GM23338 (cell line): ENCODE measurements around the gene DNAL4. TPM values are rescaled to one million over a fixed set of nuclear protein-coding genes. Genes with fewer than 3 reads are reported as not detected.

Source experiments
- ATAC-seq: fragments of 200-7000 bp; cut with Tn5 transposase; 3 replicates; pipeline ENCODE4 v1.9.1; 2020
- DNase-seq: peaks from one replicate; pipeline ENCODE4 v3.0.0-alpha.2; 2015; ENCODE audit warnings: low spot score
- H2AFZ ChIP-seq: fragments of 200-600 bp; sonication (generic); 2 replicates; pipeline ENCODE4 v1.8.0; 2016; ENCODE audit warnings: antibody characterized with exemption, mild to moderate bottlenecking, moderate library complexity
- H3F3A ChIP-seq: fragments of 200-600 bp; sonication (generic); replicated peaks from 2 replicates; pipeline ENCODE4 v1.8.0; 2017; ENCODE audit warnings: antibody characterized with exemption, mixed run types, low read depth
- H3K27ac ChIP-seq: fragments of 200-600 bp; sonication (generic); 2 replicates; pipeline ENCODE4 v1.6.1; 2016; ENCODE audit warnings: low read depth
- H3K27me3 ChIP-seq: fragments of 200-600 bp; sonication (generic); 2 replicates; pipeline ENCODE4 v1.8.0; 2016; ENCODE audit warnings: mild to moderate bottlenecking, mixed run types, moderate library complexity; ENCODE audit not compliant: insufficient read depth
- H3K36me3 ChIP-seq: fragments of 200-600 bp; sonication (generic); 2 replicates; pipeline ENCODE4 v1.8.0; 2016; ENCODE audit warnings: mild to moderate bottlenecking; ENCODE audit not compliant: insufficient read depth
- H3K4me1 ChIP-seq: fragments of 200-600 bp; sonication (generic); 2 replicates; pipeline ENCODE4 v1.8.0; 2016; ENCODE audit warnings: mild to moderate bottlenecking, moderate library complexity; ENCODE audit not compliant: insufficient read depth
- H3K4me2 ChIP-seq: fragments of 200-600 bp; sonication (generic); 2 replicates; pipeline ENCODE4 v1.7.1; 2017; ENCODE audit warnings: mixed run types
- H3K4me3 ChIP-seq: fragments of 200-600 bp; sonication (generic); 2 replicates; pipeline ENCODE4 v1.6.1; 2016; ENCODE audit warnings: mixed run types
- H3K79me2 ChIP-seq: fragments of 200-600 bp; sonication (generic); replicated peaks from 2 replicates; pipeline ENCODE4 v1.8.0; 2017; ENCODE audit warnings: mild to moderate bottlenecking; ENCODE audit not compliant: insufficient read depth
- H3K9me2 ChIP-seq: fragments of 200-600 bp; sonication (generic); 2 replicates; pipeline ENCODE4 v1.8.0; 2017; ENCODE audit not compliant: insufficient read depth
- H4K20me1 ChIP-seq: fragments of 200-600 bp; sonication (generic); replicated peaks from 2 replicates; pipeline ENCODE4 v1.8.0; 2017; ENCODE audit warnings: mild to moderate bottlenecking; ENCODE audit not compliant: insufficient read depth
- H3K27ac Mint-ChIP-seq: 2 replicates; pipeline ENCODE4 v1.8.0; 2020; ENCODE audit warnings: inconsistent platforms, mild to moderate bottlenecking, moderate library complexity, mixed read lengths
- H3K27me3 Mint-ChIP-seq: 3 replicates; pipeline ENCODE4 v1.8.0; 2022; ENCODE audit warnings: low read depth, mild to moderate bottlenecking, moderate library complexity, mixed read lengths, inconsistent platforms; ENCODE audit not compliant: insufficient read depth, poor library complexity
- H3K36me3 Mint-ChIP-seq: 3 replicates; pipeline ENCODE4 v1.8.0; 2021; ENCODE audit warnings: low read depth, mild to moderate bottlenecking, inconsistent platforms, moderate library complexity, mixed read lengths
- H3K4me1 Mint-ChIP-seq: 3 replicates; pipeline ENCODE4 v1.8.0; 2020; ENCODE audit warnings: mild to moderate bottlenecking, inconsistent platforms, mixed read lengths
- H3K4me3 Mint-ChIP-seq: 3 replicates; pipeline ENCODE4 v1.8.0; 2021; ENCODE audit warnings: moderate library complexity, mild to moderate bottlenecking, inconsistent platforms, mixed read lengths
- H3K9me3 Mint-ChIP-seq: 3 replicates; pipeline ENCODE4 v1.8.0; 2020; ENCODE audit warnings: moderate library complexity, mild to moderate bottlenecking, inconsistent platforms, mixed read lengths
- CREB1 ChIP-seq: fragments of 250-450 bp; sonication (Bioruptor Pico); IDR thresholded peaks from 2 replicates; pipeline ENCODE4 v1.5.0; 2020; ENCODE audit warnings: low read depth, mild to moderate bottlenecking, moderate library complexity
- CTCF ChIP-seq, 2 experiments: fragments of 200-600 bp in 1 of 2; sonication (generic) in 1 of 2; conservative IDR thresholded peaks; 2 replicates each; pipeline versions ENCODE4 v1.5.1 to v1.6.1; 2016 to 2017; ENCODE audit warnings: antibody characterized with exemption in 2 of 2, low read depth in 2 of 2, mild to moderate bottlenecking in 2 of 2, moderate library complexity in 1 of 2
- ETS1 ChIP-seq: IDR thresholded peaks from 2 replicates; pipeline ENCODE4 v1.6.1; 2016; ENCODE audit warnings: antibody characterized with exemption
- EZH2 ChIP-seq: fragments of 200-600 bp; sonication (generic); IDR thresholded peaks from one replicate; pipeline ENCODE4 v1.8.0; 2017; ENCODE audit warnings: antibody characterized with exemption, mild to moderate bottlenecking, low read depth; ENCODE audit not compliant: unreplicated experiment
- EZH2phosphoT487 ChIP-seq: fragments of 200-600 bp; sonication (generic); IDR thresholded peaks from one replicate; pipeline ENCODE4 v1.8.1; 2018; ENCODE audit warnings: antibody characterized with exemption; ENCODE audit not compliant: unreplicated experiment
- JUNB ChIP-seq: IDR thresholded peaks from one replicate; pipeline ENCODE4 v1.6.1; 2016; ENCODE audit warnings: antibody characterized with exemption; ENCODE audit not compliant: unreplicated experiment
- NANOG ChIP-seq: IDR thresholded peaks from 2 replicates; pipeline ENCODE4 v1.6.1; 2016; ENCODE audit warnings: antibody characterized with exemption, borderline replicate concordance
- POLR2AphosphoS5 ChIP-seq: IDR thresholded peaks from 2 replicates; pipeline ENCODE4 v1.6.1; 2016; ENCODE audit warnings: antibody characterized with exemption, low read depth
- REST ChIP-seq: IDR thresholded peaks from one replicate; pipeline ENCODE4 v1.6.1; 2018; ENCODE audit warnings: antibody characterized with exemption; ENCODE audit not compliant: unreplicated experiment
- STAT1 ChIP-seq: IDR thresholded peaks from one replicate; pipeline ENCODE4 v1.6.1; 2016; ENCODE audit warnings: antibody characterized with exemption; ENCODE audit not compliant: unreplicated experiment
- ZNF331 ChIP-seq: fragments of 250-450 bp; sonication (Bioruptor Pico); IDR thresholded peaks from 2 replicates; pipeline ENCODE4 v1.5.0; 2020; ENCODE audit warnings: low read depth, mild to moderate bottlenecking, moderate library complexity
- ZNF462 ChIP-seq: fragments of 250-450 bp; sonication (Bioruptor Pico); IDR thresholded peaks from 2 replicates; pipeline ENCODE4 v1.5.0; 2020; ENCODE audit warnings: mild to moderate bottlenecking, moderate library complexity
- polyA plus RNA-seq: library from polyadenylated mRNA; unstranded; fragments of >200 nt; fragmentation: Nextera tagmentation; extraction: Ambion mirVana; gene quantifications from 2 replicates; pipeline ENCODE4 v1.2.1, GENCODE V29; 2016
- total RNA-seq: library from RNA; depleted of rRNA; stranded (reverse); fragments of >200 nt; shearing (Covaris generic); gene quantifications from 2 replicates; pipeline ENCODE4 v1.2.3, GENCODE V29; 2014

The DNAL4 gene
- total and polyA plus RNA-seq, 2 experiments from 2014 or later = 9.3 to 10.0 TPM

GRCh38 chr22:38811241-38811640, 17.3 kb upstream of the DNAL4 start:
- Histone ChIP-seq H3K79me2 (no peaks in the 10 kb centered on the region), H3K27ac (no peak overlapping the region)
- H3K36me3 Mint-ChIP-seq = no peaks in the 10 kb centered on the region

More at GRCh38 chr22:38811241-38811640, 17.3 kb upstream of the DNAL4 start:
- Histone ChIP-seq H3K4me2 (no peak overlapping the region), H3K4me3 (no peak overlapping the region), H3K36me3 (no peaks in the 10 kb centered on the region), H3F3A (no peaks in the 10 kb centered on the region), H3K27me3 (no peaks in the 10 kb centered on the region), H4K20me1 (no peaks in the 10 kb centered on the region), H3K9me2 (no peaks in the 10 kb centered on the region), H2AFZ (no peak overlapping the region), H3K4me1 (no peaks in the 10 kb centered on the region)
- Mint-ChIP-seq H3K9me3 (peaks cover 7% of the 10 kb centered on the region; the same call in 2 of the 3 replicates), H3K27me3 (peaks cover 3% of the 10 kb centered on the region), H3K4me1 (peaks cover 4% of the 10 kb centered on the region; the same call in 2 of the 3 replicates), H3K4me3 (no peak overlapping the region), H3K27ac (no peak overlapping the region)
- DNase-seq = no peak
- TF ChIP-seq POLR2AphosphoS5 = no peak
- TF ChIP-seq CREB1 (CRISPR knock-in tag) = no peak
- no peak for TF ChIP-seq JUNB
- no peak for TF ChIP-seq STAT1
- no peak for TF ChIP-seq CTCF (conservative IDR thresholded peaks at IDR 0.05; ENCODE audit: low read depth in 2 of 2)
- no peak for TF ChIP-seq EZH2phosphoT487
- no peak for TF ChIP-seq REST
- TF ChIP-seq ZNF331 (CRISPR knock-in tag) = no peak
- TF ChIP-seq ETS1 = no peak
- TF ChIP-seq ZNF462 (CRISPR knock-in tag) = no peak
- TF ChIP-seq EZH2 = no peak
- TF ChIP-seq NANOG = no peak
- ATAC-seq = no peak
